Parathyroid adenoma (tissue), 2 donors: ENCODE results near the gene SIAH1.

ENCODE experiments used
- H2AFZ ChIP-seq: fragments of 300-600 bp; sonication (generic); one replicate; pipeline ENCODE4 v1.7.0; 2017; ENCODE audit warnings: antibody characterized with exemption, mild to moderate bottlenecking
- H3K27ac ChIP-seq: fragments of 300-600 bp; sonication (generic); one replicate; pipeline ENCODE4 v1.7.0; 2017
- H3K27me3 ChIP-seq: fragments of 300-600 bp; sonication (generic); one replicate; pipeline ENCODE4 v1.7.0; 2017; ENCODE audit warnings: low read length; ENCODE audit not compliant: control insufficient read depth, insufficient read depth
- H3K36me3 ChIP-seq: fragments of 300-600 bp; sonication (generic); one replicate; pipeline ENCODE4 v1.7.0; 2017; ENCODE audit warnings: low read length; ENCODE audit not compliant: control insufficient read depth, insufficient read depth
- H3K4me1 ChIP-seq: fragments of 300-600 bp; sonication (generic); one replicate; pipeline ENCODE4 v1.7.0; 2017; ENCODE audit warnings: control low read depth
- H3K4me2 ChIP-seq: fragments of 300-600 bp; sonication (generic); one replicate; pipeline ENCODE4 v1.7.0; 2017; ENCODE audit warnings: low read length
- H3K4me3 ChIP-seq: fragments of 300-600 bp; sonication (generic); one replicate; pipeline ENCODE4 v1.7.0; 2017; ENCODE audit warnings: low read depth, low read length
- H3K79me2 ChIP-seq: fragments of 300-600 bp; sonication (generic); one replicate; pipeline ENCODE4 v1.7.0; 2017; ENCODE audit warnings: control low read depth
- H3K9ac ChIP-seq: fragments of 300-600 bp; sonication (generic); one replicate; pipeline ENCODE4 v1.7.0; 2017; ENCODE audit warnings: mild to moderate bottlenecking
- H3K9me3 ChIP-seq: fragments of 300-600 bp; sonication (generic); one replicate; pipeline ENCODE4 v1.7.0; 2017; ENCODE audit warnings: low read length; ENCODE audit not compliant: control insufficient read depth
- CTCF ChIP-seq: fragments of 300-600 bp; sonication (generic); IDR thresholded peaks from one replicate; pipeline ENCODE4 v1.7.0; 2017; ENCODE audit warnings: antibody characterized with exemption, mild to moderate bottlenecking
- donor health status: primary hyperparathyroidism.

Gene SIAH1

DNA sequence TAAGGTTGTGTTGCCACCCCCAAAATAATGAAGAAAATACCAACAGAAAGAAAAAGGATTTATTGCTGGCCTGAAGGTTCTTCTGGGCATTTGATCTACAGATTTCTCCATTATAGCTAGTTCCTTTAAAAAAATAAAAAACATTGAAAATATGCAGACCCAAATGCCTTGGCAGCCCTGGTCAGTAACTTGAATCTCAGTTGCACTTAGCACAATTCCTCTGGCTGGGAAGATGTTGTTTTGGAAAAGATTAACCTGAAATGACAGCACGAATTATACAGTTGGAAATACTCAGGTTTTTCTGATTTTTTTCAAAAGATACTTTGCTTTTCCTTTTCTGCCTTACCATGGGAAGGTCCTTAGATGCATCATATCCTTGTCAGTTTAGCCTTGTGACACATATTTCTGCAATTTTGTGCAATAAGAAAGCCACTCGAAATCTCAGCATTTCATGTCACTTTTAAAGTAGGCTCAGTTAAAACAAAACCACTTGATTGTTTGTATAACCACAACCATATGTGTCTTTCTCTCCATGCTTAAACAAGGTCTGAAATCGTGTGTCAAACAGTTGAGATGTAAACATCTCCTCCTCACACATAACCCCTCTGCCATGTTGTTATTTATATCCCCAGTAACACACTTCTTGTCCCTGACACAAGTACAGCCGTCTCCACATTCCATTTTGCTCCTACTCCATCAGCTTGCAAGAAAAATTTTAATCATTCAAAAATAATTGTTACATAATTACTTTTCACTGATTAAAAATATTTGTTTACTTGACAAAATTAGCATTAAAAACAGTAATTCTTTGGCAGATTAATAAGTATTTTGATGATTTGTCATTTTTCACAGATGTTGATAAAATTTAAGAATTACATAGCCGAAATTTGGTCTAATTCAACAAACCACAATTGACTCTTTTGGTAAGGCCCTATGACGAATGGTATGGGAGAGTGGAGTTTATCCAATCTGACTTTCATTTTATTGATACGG lies 61.1 kb downstream of the SIAH1 start:
- peaks cover 8% of the 10 kb centered on the region for H3K4me1 ChIP-seq
- no peak overlapping the region for H3K4me3 ChIP-seq
- H3K4me2 ChIP-seq, result no peak overlapping the region
- H3K9ac ChIP-seq, result no peak overlapping the region
- H3K27ac ChIP-seq, result no peak overlapping the region
- H3K27me3 ChIP-seq, result no peaks in the 10 kb centered on the region
- H3K9me3 ChIP-seq, result no peaks in the 10 kb centered on the region
- no peaks in the 10 kb centered on the region for H3K36me3 ChIP-seq
- no peak overlapping the region for H2AFZ ChIP-seq
- TF ChIP-seq CTCF, result no peak
- H3K79me2 ChIP-seq, result peaks cover 5% of the 10 kb centered on the region

- no peak overlapping the region for H3K27ac ChIP-seq
- TF ChIP-seq CTCF, result no peak
- H3K79me2 ChIP-seq, result peaks cover 7% of the 10 kb centered on the region
- no peak overlapping the region for H3K4me2 ChIP-seq
- H3K4me1 ChIP-seq, result peaks cover 6% of the 10 kb centered on the region
- no peak overlapping the region for H3K4me3 ChIP-seq
- H3K9me3 ChIP-seq, result no peaks in the 10 kb centered on the region
- no peak overlapping the region for H3K9ac ChIP-seq
- H2AFZ ChIP-seq, result no peak overlapping the region
- no peaks in the 10 kb centered on the region for H3K36me3 ChIP-seq
- H3K27me3 ChIP-seq, result no peaks in the 10 kb centered on the region
These were observed 63.7 kb downstream of the SIAH1 start for GRCh38 chr16:48321317-48322036.

DNA sequence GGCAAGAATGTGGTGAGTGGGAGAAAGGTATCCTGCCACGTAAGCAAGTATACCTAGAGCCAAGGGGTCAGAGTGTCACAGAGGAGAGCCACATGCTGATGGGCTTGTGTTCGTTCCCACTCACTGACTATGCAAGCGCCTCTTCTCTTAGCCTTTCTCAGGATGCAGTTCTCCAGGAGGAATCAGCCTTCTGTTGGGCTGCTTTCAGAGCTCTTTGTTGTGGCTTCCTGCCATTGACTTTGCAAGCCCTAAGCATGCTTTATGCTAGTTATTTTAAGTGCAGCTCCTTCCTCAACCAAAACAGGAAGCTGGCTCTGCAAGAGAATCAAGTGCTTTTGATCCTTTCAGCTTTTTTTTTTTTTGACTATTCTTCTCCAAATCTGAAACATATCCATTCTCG lies 66.6 kb downstream of the SIAH1 start:
- Histone ChIP-seq H3K4me2 (no peak overlapping the region), H3K79me2 (peaks cover 4% of the 10 kb centered on the region), H3K36me3 (no peaks in the 10 kb centered on the region), H3K9ac (no peak overlapping the region), H3K27ac (no peak overlapping the region), H3K4me3 (no peak overlapping the region), H3K4me1 (peaks cover 10% of the 10 kb centered on the region), H2AFZ (no peak overlapping the region), H3K27me3 (no peaks in the 10 kb centered on the region), H3K9me3 (no peaks in the 10 kb centered on the region)
- no peak for TF ChIP-seq CTCF

GRCh38 chr16:48317614-48318315 lies 67.4 kb downstream of the SIAH1 start:
- no peaks in the 10 kb centered on the region for H3K36me3 ChIP-seq
- peaks cover 8% of the 10 kb centered on the region for H3K79me2 ChIP-seq

More at GRCh38 chr16:48317614-48318315, 67.4 kb downstream of the SIAH1 start:
- Histone ChIP-seq H3K4me1 (peaks cover 10% of the 10 kb centered on the region), H3K27ac (no peak overlapping the region), H2AFZ (no peak overlapping the region), H3K9me3 (no peaks in the 10 kb centered on the region), H3K27me3 (no peaks in the 10 kb centered on the region), H3K4me3 (no peak overlapping the region), H3K9ac (no peak overlapping the region), H3K4me2 (no peak overlapping the region)
- no peak for TF ChIP-seq CTCF
